ENCODE results near the gene HIVEP3. TPM values are rescaled to one million over a fixed set of nuclear protein-coding genes. Genes with fewer than 3 reads are reported as not detected.
A peak's percentile ranks its signal among the peaks of the same experiment; 100 is the strongest.

Gene HIVEP3
- total and polyA plus RNA-seq, 11 donors = 3.2 to 11.9 (median 5.0) TPM

DNA sequence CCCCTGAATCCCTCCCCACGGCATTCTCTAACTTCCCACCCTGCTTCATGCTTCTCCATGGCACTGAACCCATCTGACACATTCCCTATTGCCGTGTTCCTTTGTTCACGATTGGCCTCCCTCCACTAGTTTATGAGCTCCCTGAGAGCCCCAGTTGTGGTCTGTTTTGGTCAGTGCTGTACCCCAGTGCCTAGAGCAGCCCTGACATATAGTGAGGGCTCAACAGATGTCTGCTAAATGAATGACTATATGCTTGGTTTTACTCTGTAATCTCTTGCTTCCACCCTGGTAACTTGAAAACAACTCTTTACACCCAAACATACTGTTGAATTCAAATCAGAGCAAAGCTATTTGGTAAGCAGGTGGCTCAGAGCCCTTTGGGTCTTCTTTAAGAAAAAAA is 263.1 kb downstream of the HIVEP3 start:
- ATAC-seq (no peak), DNase-seq (no peak)
- Histone ChIP-seq H3K4me1 (peaks cover 0 to 54% (median 0%) of the 10 kb centered on the region in 12 donors), H3K4me3 (no peak overlapping the region), H3K27me3 (no peaks in the 10 kb centered on the region), H3K9me3 (no peaks in the 10 kb centered on the region), H3K36me3 (no peaks in the 10 kb centered on the region), H3K27ac (peak overlapping the region in 1 of 12 donors; percentile 3)
- intact Hi-C loops (cut with DNase I) = no loop called here
- TF ChIP-seq, protein P1, sequence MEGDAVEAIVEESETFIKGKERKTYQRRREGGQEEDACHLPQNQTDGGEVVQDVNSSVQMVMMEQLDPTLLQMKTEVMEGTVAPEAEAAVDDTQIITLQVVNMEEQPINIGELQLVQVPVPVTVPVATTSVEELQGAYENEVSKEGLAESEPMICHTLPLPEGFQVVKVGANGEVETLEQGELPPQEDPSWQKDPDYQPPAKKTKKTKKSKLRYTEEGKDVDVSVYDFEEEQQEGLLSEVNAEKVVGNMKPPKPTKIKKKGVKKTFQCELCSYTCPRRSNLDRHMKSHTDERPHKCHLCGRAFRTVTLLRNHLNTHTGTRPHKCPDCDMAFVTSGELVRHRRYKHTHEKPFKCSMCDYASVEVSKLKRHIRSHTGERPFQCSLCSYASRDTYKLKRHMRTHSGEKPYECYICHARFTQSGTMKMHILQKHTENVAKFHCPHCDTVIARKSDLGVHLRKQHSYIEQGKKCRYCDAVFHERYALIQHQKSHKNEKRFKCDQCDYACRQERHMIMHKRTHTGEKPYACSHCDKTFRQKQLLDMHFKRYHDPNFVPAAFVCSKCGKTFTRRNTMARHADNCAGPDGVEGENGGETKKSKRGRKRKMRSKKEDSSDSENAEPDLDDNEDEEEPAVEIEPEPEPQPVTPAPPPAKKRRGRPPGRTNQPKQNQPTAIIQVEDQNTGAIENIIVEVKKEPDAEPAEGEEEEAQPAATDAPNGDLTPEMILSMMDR (IDR thresholded peaks at IDR 0.05) = no peak
- TF ChIP-seq POLR2A (IDR thresholded peaks at IDR 0.05) = no peak
- 91 to 100% (median 96%) methylated on average over 3 of the region's 3 CpGs for WGBS, 4 donors

- Histone ChIP-seq H3K27ac (no peak overlapping the region), H3K4me1 (peaks cover 0 to 60% (median 11%) of the 10 kb centered on the region in 12 donors), H3K27me3 (no peaks in the 10 kb centered on the region), H3K36me3 (no peaks in the 10 kb centered on the region), H3K4me3 (no peak overlapping the region), H3K9me3 (no peaks in the 10 kb centered on the region)
- ATAC-seq (no peak), DNase-seq (no peak)
- intact Hi-C loops (cut with DNase I) = no loop called here
- TF ChIP-seq, protein P1 (IDR thresholded peaks at IDR 0.05) = no peak
- no peak for TF ChIP-seq POLR2A (IDR thresholded peaks at IDR 0.05)
- 79 to 96% (median 93%) methylated on average over 2 to 3 of the region's 3 CpGs for WGBS, 4 donors
Observed at GRCh38 chr1:41653574-41653973, 265.1 kb downstream of the HIVEP3 start.

GRCh38 chr1:41652384-41653265 is 266.1 kb downstream of the HIVEP3 start:
- Histone ChIP-seq H3K27ac (no peak overlapping the region), H3K4me1 (peaks cover 0 to 51% (median 11%) of the 10 kb centered on the region in 12 donors), H3K9me3 (no peaks in the 10 kb centered on the region), H3K27me3 (no peaks in the 10 kb centered on the region), H3K4me3 (no peak overlapping the region), H3K36me3 (no peaks in the 10 kb centered on the region)
- 93 to 97% (median 95%) methylated on average over 11 of the region's 11 CpGs for WGBS, 4 donors
- TF ChIP-seq, protein P1 (IDR thresholded peaks at IDR 0.05) = no peak
- TF ChIP-seq POLR2A (IDR thresholded peaks at IDR 0.05) = no peak
- ATAC-seq (no peak), DNase-seq (no peak)
- intact Hi-C loops (cut with DNase I) = no loop called here

- Histone ChIP-seq H3K36me3 (no peaks in the 10 kb centered on the region), H3K27ac (no peak overlapping the region), H3K4me3 (no peak overlapping the region), H3K4me1 (peaks cover 0 to 31% (median 11%) of the 10 kb centered on the region in 12 donors), H3K9me3 (no peaks in the 10 kb centered on the region), H3K27me3 (no peaks in the 10 kb centered on the region)
- ATAC-seq (peak in 3 of 4 donors; percentile 68 to 76 (median 76)), DNase-seq (peak in 3 of 5 donors; percentile 34 to 62 (median 59))
- no peak for TF ChIP-seq POLR2A (IDR thresholded peaks at IDR 0.05)
- TF ChIP-seq, protein P1 (IDR thresholded peaks at IDR 0.05) = no peak
- WGBS, 4 donors = 34 to 43% (median 37%) methylated on average over 11 of the region's 11 CpGs
- intact Hi-C loops (cut with DNase I) = no loop called here
Observed at GRCh38 chr1:41650028-41650880, 268.5 kb downstream of the HIVEP3 start.

Data from heart left ventricle (tissue), 16 donors.